Prostate gland (tissue), 2 donors: ENCODE measurements around the gene TBC1D13. TPM values are rescaled to one million over a fixed set of nuclear protein-coding genes. Genes with fewer than 3 reads are reported as not detected.

ENCODE experiments used
- DNase-seq: peaks from one replicate; pipeline ENCODE4 v3.0.0-alpha.2; 2019; ENCODE audit warnings: low spot score
- H3K27ac ChIP-seq, 2 donors: fragments of 200-600 bp; sonication (generic); 2 replicates each; pipeline ENCODE4 v1.5.1; 2017 to 2019
- H3K27me3 ChIP-seq: fragments of 200-600 bp; sonication (generic); replicated peaks from 2 replicates; pipeline ENCODE4 v1.5.1; 2019; ENCODE audit not compliant: insufficient read depth
- H3K36me3 ChIP-seq, 2 donors: fragments of 200-600 bp; sonication (generic); 1 replicate in 1 of 2; 2 replicates in 1 of 2; pipeline versions ENCODE4 v1.5.1 to v1.8.1; 2017 to 2019
- H3K4me1 ChIP-seq: fragments of 200-600 bp; sonication (generic); replicated peaks from 2 replicates; pipeline ENCODE4 v1.5.1; 2019
- H3K4me3 ChIP-seq, 2 donors: fragments of 200-600 bp; sonication (generic); 2 replicates each; pipeline ENCODE4 v1.5.1; 2017 to 2019
- H3K9me3 ChIP-seq: fragments of 200-600 bp; sonication (generic); 2 replicates; pipeline ENCODE4 v1.5.1; 2017
- POLR2A ChIP-seq: fragments of 450-650 bp; IDR thresholded peaks from one replicate; pipeline ENCODE4 v1.6.1; 2016; ENCODE audit warnings: antibody characterized with exemption, mild to moderate bottlenecking
- POLR2AphosphoS5 ChIP-seq: sonication (generic); formaldehyde crosslinking; IDR thresholded peaks from one replicate; pipeline ENCODE4 v1.6.1; 2017; ENCODE audit warnings: antibody characterized with exemption
- WGBS: methylation state at CpG from one replicate; pipeline ENCODE4 v1.1.5; 2018; 5-methylcytosine and 5-hydroxymethylcytosine counted together
- intact Hi-C: fragments of 100-400 bp; cut with DNase I; formaldehyde crosslinking; loops from one replicate; pipeline ENCODE4 v1.14.2; 2022
- total RNA-seq, 2 donors: library from RNA; depleted of rRNA; stranded (reverse); fragments of >200 nt; gene quantifications; one replicate each; pipeline ENCODE4 v1.1.0, GENCODE V29; 2016
- TF ChIP-seq, protein P1 (sequence below), 4 experiments: fragments of 200-600 bp in 2 of 4; fragments of 450-650 bp in 2 of 4; sonication (generic) in 2 of 4; IDR thresholded peaks; 1 replicate in 3 of 4; 2 replicates in 1 of 4; pipeline ENCODE4 v1.5.1; 2016 to 2019; ENCODE audit warnings: antibody characterized with exemption in 4 of 4, mild to moderate bottlenecking in 2 of 4, moderate library complexity in 2 of 4

The TBC1D13 gene
- total RNA-seq, 2 donors from 2014 or later = 23.5 to 29.4 TPM

DNA sequence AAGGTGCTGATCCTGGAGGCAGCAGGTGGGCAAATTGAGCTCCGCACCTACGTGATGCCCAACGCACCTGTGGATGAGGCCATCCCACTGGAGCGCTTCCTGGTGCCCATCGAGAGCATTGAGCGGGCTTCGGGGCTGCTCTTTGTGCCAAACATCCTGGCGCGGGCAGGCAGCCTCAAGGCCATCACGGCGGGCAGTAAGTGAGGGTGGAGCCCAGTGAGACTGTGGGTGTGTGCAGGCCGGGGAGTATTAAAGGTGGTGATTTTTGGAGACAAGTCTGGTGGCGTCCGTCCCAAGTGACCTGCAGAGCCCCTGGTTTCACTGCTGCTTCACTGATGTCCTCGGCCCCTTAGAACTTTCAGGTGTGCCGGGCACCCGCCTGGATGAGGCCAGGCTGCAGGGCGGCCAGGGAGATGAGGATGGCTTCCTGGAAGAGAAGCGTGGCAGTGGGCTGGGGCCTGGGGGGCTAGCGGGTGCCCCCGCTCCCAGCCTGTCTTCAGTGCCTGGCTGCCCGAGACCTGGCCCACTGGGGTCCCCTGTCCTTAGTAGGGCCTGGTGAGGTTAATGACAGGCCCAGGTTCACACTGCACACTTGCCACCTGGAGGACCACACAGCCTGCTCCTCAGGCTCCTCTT lies 35.5 kb downstream of the TBC1D13 start:
- no peak for TF ChIP-seq POLR2AphosphoS5
- no peak for TF ChIP-seq POLR2A
- H3K4me3 ChIP-seq = no peak overlapping the region
- H3K9me3 ChIP-seq = no peaks in the 10 kb centered on the region
- peaks cover 0 to 4% of the 10 kb centered on the region in 2 donors for H3K36me3 ChIP-seq
- H3K27me3 ChIP-seq = no peaks in the 10 kb centered on the region
- intact Hi-C loops = no loop called here
- peak overlapping the region in 1 of 2 donors; percentile 67 for H3K27ac ChIP-seq
- peaks cover 11% of the 10 kb centered on the region for H3K4me1 ChIP-seq
- WGBS = 90% methylated on average over 22 of the region's 22 CpGs
- DNase-seq = no peak

- Histone ChIP-seq H3K9me3 (no peaks in the 10 kb centered on the region), H3K4me3 (no peak overlapping the region), H3K27me3 (no peaks in the 10 kb centered on the region), H3K4me1 (peaks cover 11% of the 10 kb centered on the region), H3K36me3 (peaks cover 0 to 4% of the 10 kb centered on the region in 2 donors), H3K27ac (peak overlapping the region in 1 of 2 donors; percentile 67)
- WGBS = 85% methylated on average over 19 of the region's 19 CpGs
- intact Hi-C loops = no loop called here
- DNase-seq = no peak
- TF ChIP-seq, protein P1, sequence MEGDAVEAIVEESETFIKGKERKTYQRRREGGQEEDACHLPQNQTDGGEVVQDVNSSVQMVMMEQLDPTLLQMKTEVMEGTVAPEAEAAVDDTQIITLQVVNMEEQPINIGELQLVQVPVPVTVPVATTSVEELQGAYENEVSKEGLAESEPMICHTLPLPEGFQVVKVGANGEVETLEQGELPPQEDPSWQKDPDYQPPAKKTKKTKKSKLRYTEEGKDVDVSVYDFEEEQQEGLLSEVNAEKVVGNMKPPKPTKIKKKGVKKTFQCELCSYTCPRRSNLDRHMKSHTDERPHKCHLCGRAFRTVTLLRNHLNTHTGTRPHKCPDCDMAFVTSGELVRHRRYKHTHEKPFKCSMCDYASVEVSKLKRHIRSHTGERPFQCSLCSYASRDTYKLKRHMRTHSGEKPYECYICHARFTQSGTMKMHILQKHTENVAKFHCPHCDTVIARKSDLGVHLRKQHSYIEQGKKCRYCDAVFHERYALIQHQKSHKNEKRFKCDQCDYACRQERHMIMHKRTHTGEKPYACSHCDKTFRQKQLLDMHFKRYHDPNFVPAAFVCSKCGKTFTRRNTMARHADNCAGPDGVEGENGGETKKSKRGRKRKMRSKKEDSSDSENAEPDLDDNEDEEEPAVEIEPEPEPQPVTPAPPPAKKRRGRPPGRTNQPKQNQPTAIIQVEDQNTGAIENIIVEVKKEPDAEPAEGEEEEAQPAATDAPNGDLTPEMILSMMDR (IDR thresholded peaks at IDR 0.05) = no peak
- TF ChIP-seq POLR2AphosphoS5 (no peak), POLR2A (no peak)
Measured at GRCh38 chr9:128823362-128823902, 36.4 kb downstream of the TBC1D13 start.

- no peak overlapping the region for H3K4me3 ChIP-seq
- no peaks in the 10 kb centered on the region for H3K27me3 ChIP-seq
- WGBS = 69% methylated on average over 12 of the region's 12 CpGs
- peaks cover 11% of the 10 kb centered on the region for H3K4me1 ChIP-seq
- peaks cover 0 to 4% of the 10 kb centered on the region in 2 donors for H3K36me3 ChIP-seq
- H3K27ac ChIP-seq = peak overlapping the region in 1 of 2 donors; percentile 67
- no peak for TF ChIP-seq POLR2A
- TF ChIP-seq POLR2AphosphoS5 = peak; percentile 5
- peak; percentile 57 for DNase-seq
- no peaks in the 10 kb centered on the region for H3K9me3 ChIP-seq
- intact Hi-C loops = no loop called here
Measured at GRCh38 chr9:128823903-128824406, 36.9 kb downstream of the TBC1D13 start.

GRCh38 chr9:128824911-128825310 lies 37.9 kb downstream of the TBC1D13 start:
- no peak overlapping the region for H3K4me3 ChIP-seq
- TF ChIP-seq, protein P1 (IDR thresholded peaks at IDR 0.05) = no peak
- TF ChIP-seq POLR2AphosphoS5 (no peak), POLR2A (no peak)
- no peaks in the 10 kb centered on the region for H3K9me3 ChIP-seq
- WGBS = 87% methylated on average over 7 of the region's 7 CpGs
- intact Hi-C loops = no loop called here
- H3K4me1 ChIP-seq = peaks cover 11% of the 10 kb centered on the region
- peak overlapping the region; percentile 23 to 67 for H3K27ac ChIP-seq
- DNase-seq = no peak
- H3K36me3 ChIP-seq = peaks cover 0 to 4% of the 10 kb centered on the region in 2 donors
- H3K27me3 ChIP-seq = no peaks in the 10 kb centered on the region

DNA sequence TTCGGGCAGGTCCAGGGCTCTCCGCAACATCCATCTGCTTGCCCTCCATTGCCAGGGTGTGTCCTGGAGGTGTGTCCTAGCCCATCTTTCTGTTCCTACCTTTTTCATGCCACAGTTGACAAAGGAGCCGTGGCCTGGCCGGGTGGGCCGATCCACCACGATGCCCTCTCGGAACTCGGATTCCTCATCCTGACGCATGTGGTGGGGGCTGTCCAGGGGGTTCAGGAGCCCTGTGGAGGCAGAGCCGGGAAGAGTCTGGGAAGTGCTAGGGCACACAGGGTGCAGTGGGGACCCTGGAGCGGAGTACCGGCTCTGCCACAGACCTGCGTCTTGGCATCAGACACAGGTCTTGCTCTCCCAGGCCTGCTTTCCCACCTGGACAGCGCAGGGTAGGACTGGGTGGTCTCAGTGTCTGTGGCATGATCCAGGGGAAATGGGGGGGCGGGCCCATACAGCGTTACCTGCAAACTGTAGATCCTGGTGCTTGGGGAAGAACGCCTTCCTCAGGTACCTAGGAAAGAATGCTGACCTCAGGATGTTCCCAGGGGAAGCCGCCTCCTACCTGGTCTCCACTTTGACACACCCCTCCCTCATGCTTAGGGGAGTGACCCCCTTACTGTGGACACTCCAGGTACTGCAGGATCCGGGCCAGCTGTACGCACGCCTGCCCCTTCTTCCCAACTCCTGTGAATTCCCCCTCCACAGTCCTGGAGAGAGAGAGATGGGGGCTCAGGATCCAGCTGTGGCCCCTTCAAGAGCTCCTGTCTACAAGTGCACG lies 39.1 kb downstream of the TBC1D13 start:
- H3K4me1 ChIP-seq = peaks cover 11% of the 10 kb centered on the region
- H3K36me3 ChIP-seq = peaks cover 0 to 4% of the 10 kb centered on the region in 2 donors
- H3K27me3 ChIP-seq = no peaks in the 10 kb centered on the region
- DNase-seq = no peak
- TF ChIP-seq, protein P1 (IDR thresholded peaks at IDR 0.05) = no peak
- TF ChIP-seq POLR2AphosphoS5 (no peak), POLR2A (no peak)
- H3K27ac ChIP-seq = no peak overlapping the region
- 88% methylated on average over 22 of the region's 22 CpGs for WGBS
- no peaks in the 10 kb centered on the region for H3K9me3 ChIP-seq
- H3K4me3 ChIP-seq = no peak overlapping the region
- intact Hi-C loops = no loop called here
